HEK293T (cell line): Measurements from ENCODE around the gene POLR1B.
A peak's percentile ranks its signal among the peaks of the same experiment; 100 is the strongest.

Experiments
- CTCF ChIA-PET: fragments of 350-600 bp; formaldehyde crosslinking; extraction: SDS; loops from one replicate; lab custom pipeline; 2021; ENCODE audit warnings: antibody characterized with exemption, inconsistent platforms; lab: Yijun Ruan, JAX
- POLR2A ChIA-PET: fragments of 350-600 bp; formaldehyde crosslinking; extraction: SDS; loops from one replicate; lab custom pipeline; 2020; ENCODE audit warnings: antibody characterized with exemption, inconsistent platforms; lab: Yijun Ruan, JAX
- DNase-seq: peaks from one replicate; pipeline ENCODE4 v3.0.0; 2012; ENCODE audit warnings: mixed read lengths; ENCODE audit errors: extremely low spot score
- ARNT ChIP-seq: fragments of 450-650 bp; IDR thresholded peaks from 2 replicates; pipeline ENCODE4 v1.6.1; 2017; ENCODE audit warnings: mild to moderate bottlenecking
- BHLHE40 ChIP-seq: fragments of 450-650 bp; IDR thresholded peaks from 2 replicates; pipeline ENCODE4 v1.6.1; 2016; ENCODE audit warnings: mild to moderate bottlenecking, moderate library complexity, borderline replicate concordance
- CTBP1 ChIP-seq: fragments of 450-650 bp; IDR thresholded peaks from 2 replicates; pipeline ENCODE4 v1.6.1; 2016; ENCODE audit warnings: borderline replicate concordance
- ELF4 ChIP-seq: fragments of 450-650 bp; IDR thresholded peaks from 2 replicates; pipeline ENCODE4 v1.6.1; 2017; ENCODE audit warnings: antibody characterized with exemption
- FOXA1 ChIP-seq: fragments of 450-650 bp; IDR thresholded peaks from 2 replicates; pipeline ENCODE4 v1.6.1; 2016; ENCODE audit warnings: mild to moderate bottlenecking
- FOXK2 ChIP-seq: fragments of 450-650 bp; IDR thresholded peaks from 2 replicates; pipeline ENCODE4 v1.6.1; 2016; ENCODE audit warnings: mild to moderate bottlenecking
- FOXM1 ChIP-seq: fragments of 450-650 bp; IDR thresholded peaks from 2 replicates; pipeline ENCODE4 v1.6.1; 2017; ENCODE audit warnings: mild to moderate bottlenecking, borderline replicate concordance
- HDGF ChIP-seq: fragments of 450-650 bp; IDR thresholded peaks from 2 replicates; pipeline ENCODE4 v1.6.1; 2017; ENCODE audit warnings: antibody characterized with exemption, borderline replicate concordance
- L3MBTL2 ChIP-seq: fragments of 450-650 bp; conservative IDR thresholded peaks from 2 replicates; pipeline ENCODE4 v1.6.1; 2016; ENCODE audit warnings: mild to moderate bottlenecking
- LEF1 ChIP-seq: fragments of 450-650 bp; IDR thresholded peaks from 2 replicates; pipeline ENCODE4 v1.6.1; 2017; ENCODE audit warnings: mild to moderate bottlenecking, borderline replicate concordance
- NFRKB ChIP-seq: fragments of 450-650 bp; IDR thresholded peaks from 2 replicates; pipeline ENCODE4 v1.6.1; 2016; ENCODE audit warnings: mild to moderate bottlenecking, moderate library complexity
- PKNOX1 ChIP-seq: fragments of 450-650 bp; IDR thresholded peaks from 2 replicates; pipeline ENCODE4 v1.6.1; 2016
- SP1 ChIP-seq: fragments of 450-650 bp; IDR thresholded peaks from 2 replicates; pipeline ENCODE4 v1.6.1; 2017
- SUZ12 ChIP-seq: fragments of 450-650 bp; IDR thresholded peaks from 2 replicates; pipeline ENCODE4 v1.6.1; 2016; ENCODE audit warnings: mild to moderate bottlenecking
- ZNF384 ChIP-seq: fragments of 450-650 bp; IDR thresholded peaks from 2 replicates; pipeline ENCODE4 v1.6.1; 2016

POLR1B gene

GRCh38 chr2:112623913-112624777, 81.9 kb downstream of the POLR1B start:
- TF ChIP-seq FOXK2 (no peak), ZNF384 (no peak), CTBP1 (no peak), BHLHE40 (no peak), PKNOX1 (no peak), ARNT (no peak)
- ChIA-PET CTCF (interaction anchor here (0.7 to 10.6 kb wide), 5 partner anchors 9 to 453 kb away, joined by 3 to 92 read pairs (median 3); no protein-coding TSS in a partner anchor), POLR2A (no interaction called here)
- DNase-seq: no peak

- CTCF ChIA-PET: interaction anchor here (1.1 to 10.6 kb wide), 5 partner anchors 25 to 101 kb away, joined by 3 to 92 read pairs (median 4); no protein-coding TSS in a partner anchor
- no peak for TF ChIP-seq ARNT
- TF ChIP-seq FOXA1: no peak
- no peak for TF ChIP-seq NFRKB
- no peak for TF ChIP-seq FOXM1
- POLR2A ChIA-PET: interaction anchor here (1.1 kb wide), 1 partner anchor 20 kb away, joined by 3 read pairs; no protein-coding TSS in a partner anchor
- no peak for DNase-seq
These were observed 83.3 kb downstream of the POLR1B start for GRCh38 chr2:112625474-112626114.

- CTCF ChIA-PET: interaction anchor here (0.6 to 10.6 kb wide), 9 partner anchors 15 to 484 kb away, joined by 3 to 92 read pairs (median 4); partner anchors contain the start of gene SLC20A1
- DNase-seq: peak; percentile 68
- no peak for TF ChIP-seq BHLHE40
- no peak for TF ChIP-seq CTBP1
- TF ChIP-seq L3MBTL2: no peak
- TF ChIP-seq ELF4: no peak
- no peak for TF ChIP-seq ZNF384
- TF ChIP-seq SP1: no peak
- TF ChIP-seq FOXK2: no peak
- no peak for TF ChIP-seq PKNOX1
- TF ChIP-seq SUZ12: no peak
- no peak for TF ChIP-seq NFRKB
- TF ChIP-seq FOXA1: no peak
- no peak for TF ChIP-seq ARNT
- TF ChIP-seq HDGF: no peak
- TF ChIP-seq FOXM1: no peak
- TF ChIP-seq LEF1: no peak
- POLR2A ChIA-PET: interaction anchor here (2.6 kb wide), 1 partner anchor 19 kb away, joined by 14 read pairs; the partner anchor contains the start of gene SLC20A1
These were observed 84.4 kb downstream of the POLR1B start for GRCh38 chr2:112626604-112627059.
